ENCODE results near the gene TLL1. TPM values are rescaled to one million over a fixed set of nuclear protein-coding genes. Genes with fewer than 3 reads are reported as not detected.

Gene TLL1
- total and polyA plus RNA-seq, 7 experiments from 2014 or later, result not detected

GRCh38 chr4:166064721-166065120 lies 191.7 kb downstream of the TLL1 start:
- Mint-ChIP-seq H3K4me3 (no peak overlapping the region), H3K27ac (no peak overlapping the region), H3K36me3 (no peaks in the 10 kb centered on the region), H3K27me3 (no peaks in the 10 kb centered on the region), H3K4me1 (no peaks in the 10 kb centered on the region), H3K9me3 (peaks cover 0 to 7% (median 0%) of the 10 kb centered on the region in 11 donors)
- Histone ChIP-seq H3K9me3 (ENCODE audit: control insufficient read depth in 2 of 3, low read length in 3 of 3) (no peaks in the 10 kb centered on the region), H3K4me3 (ENCODE audit: low read length) (no peak overlapping the region), H3K27me3 (ENCODE audit: control insufficient read depth in 2 of 2, insufficient read depth in 2 of 2, low read length in 2 of 2) (no peaks in the 10 kb centered on the region), H3K36me3 (ENCODE audit: control insufficient read depth in 2 of 3, insufficient read depth in 3 of 3, low read length in 3 of 3) (no peaks in the 10 kb centered on the region), H3K27ac (ENCODE audit: low read depth, low read length) (no peak overlapping the region), H3K4me1 (ENCODE audit: control insufficient read depth in 2 of 2, insufficient read depth in 2 of 2, low read length in 2 of 2) (no peaks in the 10 kb centered on the region)
- no peak for ATAC-seq
- intact Hi-C loops (cut with micrococcal nuclease), result no loop called here
- POLR2A ChIA-PET, result no interaction called here
- CTCF ChIA-PET, result no interaction called here
- no peak for DNase-seq

- Mint-ChIP-seq H3K9me3 (peaks cover 0 to 7% (median 0%) of the 10 kb centered on the region in 11 donors), H3K36me3 (no peaks in the 10 kb centered on the region), H3K4me1 (no peaks in the 10 kb centered on the region), H3K27ac (no peak overlapping the region), H3K4me3 (no peak overlapping the region), H3K27me3 (no peaks in the 10 kb centered on the region)
- ChIA-PET CTCF (no interaction called here), POLR2A (no interaction called here)
- Histone ChIP-seq H3K9me3 (ENCODE audit: control insufficient read depth in 2 of 3, low read length in 3 of 3) (no peaks in the 10 kb centered on the region), H3K27me3 (ENCODE audit: control insufficient read depth in 2 of 2, insufficient read depth in 2 of 2, low read length in 2 of 2) (no peaks in the 10 kb centered on the region), H3K27ac (ENCODE audit: low read depth, low read length) (no peak overlapping the region), H3K36me3 (ENCODE audit: control insufficient read depth in 2 of 3, insufficient read depth in 3 of 3, low read length in 3 of 3) (no peaks in the 10 kb centered on the region), H3K4me3 (ENCODE audit: low read length) (no peak overlapping the region), H3K4me1 (ENCODE audit: control insufficient read depth in 2 of 2, insufficient read depth in 2 of 2, low read length in 2 of 2) (no peaks in the 10 kb centered on the region)
- intact Hi-C loops (cut with micrococcal nuclease), result no loop called here
- no peak for ATAC-seq
- no peak for DNase-seq
These were observed 192.3 kb downstream of the TLL1 start for GRCh38 chr4:166065324-166065723.

GRCh38 chr4:166066936-166067335 lies 193.9 kb downstream of the TLL1 start:
- DNase-seq (no peak), ATAC-seq (no peak)
- H3K27ac Mint-ChIP-seq, result no peak overlapping the region
- H3K27me3 ChIP-seq (ENCODE audit: control insufficient read depth in 2 of 2, insufficient read depth in 2 of 2, low read length in 2 of 2), result no peaks in the 10 kb centered on the region
- H3K27me3 Mint-ChIP-seq, result no peaks in the 10 kb centered on the region
- no peaks in the 10 kb centered on the region for H3K36me3 ChIP-seq (ENCODE audit: control insufficient read depth in 2 of 3, insufficient read depth in 3 of 3, low read length in 3 of 3)
- no peak overlapping the region for H3K4me3 ChIP-seq (ENCODE audit: low read length)
- no peaks in the 10 kb centered on the region for H3K4me1 Mint-ChIP-seq
- peaks cover 0 to 6% (median 0%) of the 10 kb centered on the region in 11 donors for H3K9me3 Mint-ChIP-seq
- POLR2A ChIA-PET, result no interaction called here
- H3K27ac ChIP-seq (ENCODE audit: low read depth, low read length), result no peak overlapping the region
- CTCF ChIA-PET, result no interaction called here
- intact Hi-C loops (cut with micrococcal nuclease), result no loop called here
- H3K4me1 ChIP-seq (ENCODE audit: control insufficient read depth in 2 of 2, insufficient read depth in 2 of 2, low read length in 2 of 2), result no peaks in the 10 kb centered on the region
- no peak overlapping the region for H3K4me3 Mint-ChIP-seq
- H3K36me3 Mint-ChIP-seq, result no peaks in the 10 kb centered on the region
- no peaks in the 10 kb centered on the region for H3K9me3 ChIP-seq (ENCODE audit: control insufficient read depth in 2 of 3, low read length in 3 of 3)

GRCh38 chr4:166067915-166068314 lies 194.9 kb downstream of the TLL1 start:
- Histone ChIP-seq H3K27ac (ENCODE audit: low read depth, low read length) (no peak overlapping the region), H3K4me3 (ENCODE audit: low read length) (no peak overlapping the region), H3K27me3 (ENCODE audit: control insufficient read depth in 2 of 2, insufficient read depth in 2 of 2, low read length in 2 of 2) (no peaks in the 10 kb centered on the region), H3K9me3 (ENCODE audit: control insufficient read depth in 2 of 3, low read length in 3 of 3) (no peaks in the 10 kb centered on the region), H3K4me1 (ENCODE audit: control insufficient read depth in 2 of 2, insufficient read depth in 2 of 2, low read length in 2 of 2) (no peaks in the 10 kb centered on the region), H3K36me3 (ENCODE audit: control insufficient read depth in 2 of 3, insufficient read depth in 3 of 3, low read length in 3 of 3) (no peaks in the 10 kb centered on the region)
- no peaks in the 10 kb centered on the region for H3K4me1 Mint-ChIP-seq
- ChIA-PET POLR2A (no interaction called here), CTCF (no interaction called here)
- no peaks in the 10 kb centered on the region for H3K9me3 Mint-ChIP-seq
- H3K4me3 Mint-ChIP-seq, result no peak overlapping the region
- DNase-seq, result no peak
- H3K36me3 Mint-ChIP-seq, result no peaks in the 10 kb centered on the region
- intact Hi-C loops (cut with micrococcal nuclease), result no loop called here
- H3K27ac Mint-ChIP-seq, result no peak overlapping the region
- no peaks in the 10 kb centered on the region for H3K27me3 Mint-ChIP-seq
- no peak for ATAC-seq

- Mint-ChIP-seq H3K4me1 (no peaks in the 10 kb centered on the region), H3K27me3 (no peaks in the 10 kb centered on the region), H3K36me3 (no peaks in the 10 kb centered on the region), H3K9me3 (peaks cover 0 to 2% (median 0%) of the 10 kb centered on the region in 11 donors), H3K27ac (no peak overlapping the region), H3K4me3 (no peak overlapping the region)
- H3K9me3 ChIP-seq (ENCODE audit: control insufficient read depth in 2 of 3, low read length in 3 of 3), result no peaks in the 10 kb centered on the region
- CTCF ChIA-PET, result no interaction called here
- no peaks in the 10 kb centered on the region for H3K4me1 ChIP-seq (ENCODE audit: control insufficient read depth in 2 of 2, insufficient read depth in 2 of 2, low read length in 2 of 2)
- H3K4me3 ChIP-seq (ENCODE audit: low read length), result no peak overlapping the region
- DNase-seq (no peak), ATAC-seq (no peak)
- no peaks in the 10 kb centered on the region for H3K27me3 ChIP-seq (ENCODE audit: control insufficient read depth in 2 of 2, insufficient read depth in 2 of 2, low read length in 2 of 2)
- H3K36me3 ChIP-seq (ENCODE audit: control insufficient read depth in 2 of 3, insufficient read depth in 3 of 3, low read length in 3 of 3), result no peaks in the 10 kb centered on the region
- no peak overlapping the region for H3K27ac ChIP-seq (ENCODE audit: low read depth, low read length)
- intact Hi-C loops (cut with micrococcal nuclease), result no loop called here
- POLR2A ChIA-PET, result no interaction called here
These were observed 200.7 kb downstream of the TLL1 start for GRCh38 chr4:166073783-166074182.

GRCh38 chr4:166075599-166075998 lies 202.6 kb downstream of the TLL1 start:
- H3K9me3 ChIP-seq (ENCODE audit: control insufficient read depth in 2 of 3, low read length in 3 of 3), result no peaks in the 10 kb centered on the region
- H3K27ac ChIP-seq (ENCODE audit: low read depth, low read length), result no peak overlapping the region
- intact Hi-C loops (cut with micrococcal nuclease), result no loop called here
- Mint-ChIP-seq H3K4me1 (no peaks in the 10 kb centered on the region), H3K9me3 (peaks cover 0 to 3% (median 0%) of the 10 kb centered on the region in 11 donors), H3K4me3 (no peak overlapping the region), H3K27me3 (no peaks in the 10 kb centered on the region), H3K27ac (no peak overlapping the region), H3K36me3 (no peaks in the 10 kb centered on the region)
- ATAC-seq (no peak), DNase-seq (no peak)
- no peaks in the 10 kb centered on the region for H3K4me1 ChIP-seq (ENCODE audit: control insufficient read depth in 2 of 2, insufficient read depth in 2 of 2, low read length in 2 of 2)
- no peaks in the 10 kb centered on the region for H3K36me3 ChIP-seq (ENCODE audit: control insufficient read depth in 2 of 3, insufficient read depth in 3 of 3, low read length in 3 of 3)
- no peaks in the 10 kb centered on the region for H3K27me3 ChIP-seq (ENCODE audit: control insufficient read depth in 2 of 2, insufficient read depth in 2 of 2, low read length in 2 of 2)
- ChIA-PET POLR2A (no interaction called here), CTCF (no interaction called here)
- no peak overlapping the region for H3K4me3 ChIP-seq (ENCODE audit: low read length)

- H3K4me1 ChIP-seq (ENCODE audit: control insufficient read depth in 2 of 2, insufficient read depth in 2 of 2, low read length in 2 of 2), result no peaks in the 10 kb centered on the region
- peaks cover 0 to 3% (median 0%) of the 10 kb centered on the region in 11 donors for H3K9me3 Mint-ChIP-seq
- ChIA-PET CTCF (no interaction called here), POLR2A (no interaction called here)
- no peak overlapping the region for H3K4me3 Mint-ChIP-seq
- ATAC-seq, result no peak
- no peak for DNase-seq
- H3K27ac Mint-ChIP-seq, result no peak overlapping the region
- H3K27ac ChIP-seq (ENCODE audit: low read depth, low read length), result no peak overlapping the region
- H3K4me1 Mint-ChIP-seq, result no peaks in the 10 kb centered on the region
- H3K27me3 ChIP-seq (ENCODE audit: control insufficient read depth in 2 of 2, insufficient read depth in 2 of 2, low read length in 2 of 2), result no peaks in the 10 kb centered on the region
- intact Hi-C loops (cut with micrococcal nuclease), result no loop called here
- no peaks in the 10 kb centered on the region for H3K36me3 ChIP-seq (ENCODE audit: control insufficient read depth in 2 of 3, insufficient read depth in 3 of 3, low read length in 3 of 3)
- no peaks in the 10 kb centered on the region for H3K9me3 ChIP-seq (ENCODE audit: control insufficient read depth in 2 of 3, low read length in 3 of 3)
- H3K4me3 ChIP-seq (ENCODE audit: low read length), result no peak overlapping the region
- no peaks in the 10 kb centered on the region for H3K36me3 Mint-ChIP-seq
- H3K27me3 Mint-ChIP-seq, result no peaks in the 10 kb centered on the region
These were observed 204.7 kb downstream of the TLL1 start for GRCh38 chr4:166077782-166078181.

All from naive thymus-derived CD4-positive, alpha-beta T cell (primary cell).